Jurkat, Clone E6-1 (cell line): Measurements from ENCODE around the gene MANEA. TPM values are rescaled to one million over a fixed set of nuclear protein-coding genes. Genes with fewer than 3 reads are reported as not detected.
"Not testable (repeated sequence)": the region's sequence is repeated elsewhere in the genome, so short reads cannot be mapped to it uniquely, and the experiment has no call there.

Experiments
- DNase-seq: peaks from one replicate; pipeline ENCODE4 v3.0.0-alpha.2; 2011; ENCODE audit warnings: low read depth, low spot score
- H3K4me3 ChIP-seq: 2 replicates; pipeline ENCODE4 v1.5.1; 2011; ENCODE audit warnings: mild to moderate bottlenecking, low read length, control low read depth, moderate library complexity
- polyA plus RNA-seq: library from polyadenylated mRNA; unstranded; fragments of >200 nt; gene quantifications from one replicate; pipeline ENCODE4 v1.2.1, GENCODE V29; 2012; ENCODE audit warnings: missing spikeins; ENCODE audit not compliant: insufficient read length, insufficient read depth

MANEA gene
- 19.1 TPM for polyA plus RNA-seq

- peak within 1 kb of the TSS; percentile 85 for H3K4me3 ChIP-seq
- DNase-seq, result peak; percentile 94
Measured at GRCh38 chr6:95577304-95578105, at the start of gene MANEA. MANEA (plus strand) TSS chr6:95577535; CDS start chr6:95586440, 8,905 bp downstream.

GRCh38 chr6:95529762-95530161 is 47.6 kb upstream of the MANEA start:
- no peak overlapping the region for H3K4me3 ChIP-seq
- no peak for DNase-seq

- no peak for DNase-seq
- no peak overlapping the region for H3K4me3 ChIP-seq
Measured at GRCh38 chr6:95530176-95530819, 47.0 kb upstream of the MANEA start.

GRCh38 chr6:95543798-95544197 is 33.5 kb upstream of the MANEA start:
- no peak overlapping the region for H3K4me3 ChIP-seq
- DNase-seq, result no peak

GRCh38 chr6:95544517-95545225 is 32.7 kb upstream of the MANEA start:
- H3K4me3 ChIP-seq, result no peak overlapping the region
- DNase-seq, result no peak

- no peak overlapping the region for H3K4me3 ChIP-seq
- DNase-seq, result no peak
Measured at GRCh38 chr6:95545226-95545625, 32.1 kb upstream of the MANEA start.

- no peak overlapping the region for H3K4me3 ChIP-seq
- DNase-seq, result no peak
Measured at GRCh38 chr6:95545686-95546085, 31.6 kb upstream of the MANEA start.

- H3K4me3 ChIP-seq, result no peak overlapping the region
- no peak for DNase-seq
Measured at GRCh38 chr6:95546148-95546547, 31.2 kb upstream of the MANEA start.

- no peak overlapping the region for H3K4me3 ChIP-seq
- no peak for DNase-seq
Measured at GRCh38 chr6:95547043-95547442, 30.3 kb upstream of the MANEA start.

GRCh38 chr6:95548188-95548786 is 29.0 kb upstream of the MANEA start:
- no peak overlapping the region for H3K4me3 ChIP-seq
- no peak for DNase-seq

GRCh38 chr6:95551678-95552324 is 25.5 kb upstream of the MANEA start:
- H3K4me3 ChIP-seq, result no peak overlapping the region
- no peak for DNase-seq

- no peak for DNase-seq
- no peak overlapping the region for H3K4me3 ChIP-seq
Measured at GRCh38 chr6:95553880-95554279, 23.5 kb upstream of the MANEA start.

- DNase-seq, result not testable (repeated sequence)
Measured at GRCh38 chr6:95560956-95561355, 16.4 kb upstream of the MANEA start.

GRCh38 chr6:95569560-95569959 is 7.8 kb upstream of the MANEA start:
- DNase-seq, result no peak
- no peak overlapping the region for H3K4me3 ChIP-seq

More at GRCh38 chr6:95560956-95561355, 16.4 kb upstream of the MANEA start:
- H3K4me3 ChIP-seq, result not testable (repeated sequence)

- H3K4me3 ChIP-seq, result no peak overlapping the region
- DNase-seq, result no peak
Measured at GRCh38 chr6:95572098-95572497, 5.2 kb upstream of the MANEA start.

- no peak for DNase-seq
- no peak overlapping the region for H3K4me3 ChIP-seq
Measured at GRCh38 chr6:95574811-95575210, 2.5 kb upstream of the MANEA start.

- peak; percentile 45 for DNase-seq
- peak overlapping the region; percentile 85 for H3K4me3 ChIP-seq
Measured at GRCh38 chr6:95576218-95576997, 927 bp upstream of the MANEA start.

- DNase-seq, result no peak
- H3K4me3 ChIP-seq, result peak overlapping the region; percentile 85
Measured at GRCh38 chr6:95576998-95577303, 384 bp upstream of the MANEA start.

- peak; percentile 12 for DNase-seq
- peak overlapping the region; percentile 85 for H3K4me3 ChIP-seq
Measured at GRCh38 chr6:95578106-95578410, 723 bp downstream of the MANEA start.
